GM12878 (cell line): ENCODE results near the gene CDYL. TPM values are rescaled to one million over a fixed set of nuclear protein-coding genes. Genes with fewer than 3 reads are reported as not detected.
A peak's percentile ranks its signal among the peaks of the same experiment; 100 is the strongest.

Experiments
- BACH1 ChIP-seq: fragments of 450-650 bp; IDR thresholded peaks from 2 replicates; pipeline ENCODE4 v1.6.1; 2017; ENCODE audit warnings: mild to moderate bottlenecking, borderline replicate concordance
- CREM ChIP-seq: IDR thresholded peaks from 2 replicates; pipeline ENCODE4 v1.6.1; 2014; ENCODE audit warnings: antibody characterized with exemption, low read depth
- GATAD2B ChIP-seq: fragments of 450-650 bp; conservative IDR thresholded peaks from 2 replicates; pipeline ENCODE4 v1.6.1; 2017; ENCODE audit warnings: low read depth, mild to moderate bottlenecking, moderate library complexity
- NR2F1 ChIP-seq: fragments of 450-650 bp; conservative IDR thresholded peaks from 2 replicates; pipeline ENCODE4 v1.6.1; 2017; ENCODE audit warnings: mild to moderate bottlenecking
- RUNX3 ChIP-seq: IDR thresholded peaks from 2 replicates; pipeline ENCODE4 v1.6.1; 2012; ENCODE audit warnings: low read length, inconsistent platforms
- SMAD5 ChIP-seq: IDR thresholded peaks from 2 replicates; pipeline ENCODE4 v1.6.1; 2016; ENCODE audit warnings: antibody characterized with exemption, low read depth
- TCF12 ChIP-seq: IDR thresholded peaks from 2 replicates; pipeline ENCODE4 v1.6.1; 2011; ENCODE audit warnings: low read depth, mild to moderate bottlenecking, low read length
- ZBED1 ChIP-seq: IDR thresholded peaks from 2 replicates; pipeline ENCODE4 v1.6.1; 2016; ENCODE audit warnings: borderline replicate concordance
- ZNF24 ChIP-seq: fragments of 450-650 bp; IDR thresholded peaks from 2 replicates; pipeline ENCODE4 v1.6.1; 2017; ENCODE audit warnings: antibody characterized with exemption, mild to moderate bottlenecking
- polyA plus RNA-seq, 11 experiments: library from polyadenylated mRNA; depleted of rRNA in 4 of 11; unstranded in 6 of 11; stranded (reverse) in 5 of 11; fragments of >200 nt; fragmentation: Nextera tagmentation in 4 of 11; fragmentation: Illumina TruSeq in 1 of 11; extraction: Ambion mirVana in 4 of 11; extraction: Trizol in 1 of 11; gene quantifications; 1 replicate in 1 of 11; 2 replicates in 10 of 11; pipeline versions ENCODE4 v1.2.1 to v1.2.3, GENCODE V29; 2011 to 2016; ENCODE audit warnings: inconsistent platforms in 2 of 11, missing spikeins in 2 of 11, low read depth in 1 of 11
- total RNA-seq, 4 experiments: library from RNA; depleted of rRNA in 3 of 4; stranded (reverse); fragments of >200 nt in 3 of 4; fragmentation: Illumina TruSeq in 1 of 4; extraction: Trizol in 1 of 4; gene quantifications; 2 replicates each; pipeline versions ENCODE4 v1.2.1 to v1.2.3, GENCODE V29; 2013 to 2021
- TF ChIP-seq, protein P1 (sequence below): fragments of 450-650 bp; IDR thresholded peaks from 2 replicates; pipeline ENCODE4 v1.6.1; 2017; ENCODE audit warnings: mild to moderate bottlenecking, moderate library complexity

Gene CDYL
- total and polyA plus RNA-seq, 10 of the 15 experiments (the other 5 are each of a cell fraction or from before 2014, with no cell fraction given), result 9.3 to 61.2 (median 28.5) TPM

DNA sequence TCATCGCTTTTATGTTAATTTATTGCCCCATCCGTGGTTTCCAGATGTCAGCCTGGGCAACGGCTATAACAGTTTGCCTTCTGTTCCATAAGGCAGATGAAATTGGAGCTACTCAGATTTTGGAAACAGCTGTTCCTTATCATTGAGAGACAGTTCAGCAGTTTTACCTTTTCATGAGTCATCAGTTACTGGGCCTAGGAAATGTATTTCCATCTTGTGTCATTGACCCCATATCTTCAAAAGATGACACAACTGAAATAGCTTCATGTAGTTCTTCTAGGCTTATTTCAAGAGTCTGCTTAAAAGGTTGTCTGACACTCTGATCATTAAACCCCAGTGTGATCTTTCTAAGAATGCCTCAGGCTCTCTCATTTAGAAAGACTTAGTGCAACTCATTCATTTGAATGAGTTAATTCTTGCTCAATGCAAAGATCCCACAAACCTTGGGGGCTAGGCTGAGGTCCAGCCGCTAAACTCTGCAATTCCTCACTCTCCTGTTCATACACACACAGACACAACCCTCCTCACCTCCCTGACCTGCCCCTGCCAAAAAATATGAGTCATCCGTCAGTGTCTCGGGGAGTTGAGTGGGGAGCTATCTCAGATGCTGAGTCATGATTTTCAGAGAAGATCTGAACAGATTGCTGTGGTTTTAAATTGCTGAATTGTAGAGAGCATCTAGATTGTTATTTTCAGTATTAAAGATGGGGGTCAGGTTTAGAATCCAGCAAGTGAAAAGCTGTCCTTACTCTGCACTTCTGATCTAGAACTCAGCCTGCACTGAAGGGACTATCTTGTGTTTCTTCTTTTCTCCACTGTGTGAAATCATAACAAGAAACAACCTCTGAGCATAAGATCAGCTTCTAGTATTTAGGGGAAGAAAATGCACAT lies 165.8 kb downstream of the CDYL start (continued):
- TF ChIP-seq SMAD5 (no peak), CREM (0 out of 2 replicates have a peak, but pooled peaks have one; percentile 4), BACH1 (peak; percentile 97), GATAD2B (no peak), ZBED1 (0 out of 2 replicates have a peak, but pooled peaks have one; percentile 16), NR2F1 (peak; percentile 20; the same call in 1 of the 2 replicates), RUNX3 (peak; percentile 47; the same call in 1 of the 2 replicates), TCF12 (0 out of 2 replicates have a peak, but pooled peaks have one; percentile 32), ZNF24 (no peak)
- TF ChIP-seq, protein P1, sequence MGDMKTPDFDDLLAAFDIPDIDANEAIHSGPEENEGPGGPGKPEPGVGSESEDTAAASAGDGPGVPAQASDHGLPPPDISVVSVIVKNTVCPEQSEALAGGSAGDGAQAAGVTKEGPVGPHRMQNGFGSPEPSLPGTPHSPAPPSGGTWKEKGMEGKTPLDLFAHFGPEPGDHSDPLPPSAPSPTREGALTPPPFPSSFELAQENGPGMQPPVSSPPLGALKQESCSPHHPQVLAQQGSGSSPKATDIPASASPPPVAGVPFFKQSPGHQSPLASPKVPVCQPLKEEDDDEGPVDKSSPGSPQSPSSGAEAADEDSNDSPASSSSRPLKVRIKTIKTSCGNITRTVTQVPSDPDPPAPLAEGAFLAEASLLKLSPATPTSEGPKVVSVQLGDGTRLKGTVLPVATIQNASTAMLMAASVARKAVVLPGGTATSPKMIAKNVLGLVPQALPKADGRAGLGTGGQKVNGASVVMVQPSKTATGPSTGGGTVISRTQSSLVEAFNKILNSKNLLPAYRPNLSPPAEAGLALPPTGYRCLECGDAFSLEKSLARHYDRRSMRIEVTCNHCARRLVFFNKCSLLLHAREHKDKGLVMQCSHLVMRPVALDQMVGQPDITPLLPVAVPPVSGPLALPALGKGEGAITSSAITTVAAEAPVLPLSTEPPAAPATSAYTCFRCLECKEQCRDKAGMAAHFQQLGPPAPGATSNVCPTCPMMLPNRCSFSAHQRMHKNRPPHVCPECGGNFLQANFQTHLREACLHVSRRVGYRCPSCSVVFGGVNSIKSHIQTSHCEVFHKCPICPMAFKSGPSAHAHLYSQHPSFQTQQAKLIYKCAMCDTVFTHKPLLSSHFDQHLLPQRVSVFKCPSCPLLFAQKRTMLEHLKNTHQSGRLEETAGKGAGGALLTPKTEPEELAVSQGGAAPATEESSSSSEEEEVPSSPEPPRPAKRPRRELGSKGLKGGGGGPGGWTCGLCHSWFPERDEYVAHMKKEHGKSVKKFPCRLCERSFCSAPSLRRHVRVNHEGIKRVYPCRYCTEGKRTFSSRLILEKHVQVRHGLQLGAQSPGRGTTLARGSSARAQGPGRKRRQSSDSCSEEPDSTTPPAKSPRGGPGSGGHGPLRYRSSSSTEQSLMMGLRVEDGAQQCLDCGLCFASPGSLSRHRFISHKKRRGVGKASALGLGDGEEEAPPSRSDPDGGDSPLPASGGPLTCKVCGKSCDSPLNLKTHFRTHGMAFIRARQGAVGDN, result no peak
